Endothelial cell (in vitro differentiated cells): ENCODE measurements around the gene LRRC8A. TPM values are rescaled to one million over a fixed set of nuclear protein-coding genes. Genes with fewer than 3 reads are reported as not detected.

Experiments used
- DNase-seq: peaks from one replicate; pipeline ENCODE4 v3.0.0; 2021; ENCODE audit warnings: low spot score
- H3K27ac Mint-ChIP-seq: one replicate; pipeline ENCODE4 v1.8.0; 2021; ENCODE audit warnings: mixed read lengths, inconsistent platforms; ENCODE audit not compliant: unreplicated experiment
- H3K27me3 Mint-ChIP-seq: one replicate; pipeline ENCODE4 v1.8.0; 2021; ENCODE audit warnings: mild to moderate bottlenecking, moderate library complexity, mixed read lengths, inconsistent platforms; ENCODE audit not compliant: unreplicated experiment
- H3K36me3 Mint-ChIP-seq: one replicate; pipeline ENCODE4 v1.8.0; 2021; ENCODE audit warnings: mild to moderate bottlenecking, low read depth, mixed read lengths, inconsistent platforms; ENCODE audit not compliant: unreplicated experiment
- H3K4me1 Mint-ChIP-seq: one replicate; pipeline ENCODE4 v1.8.0; 2021; ENCODE audit warnings: mild to moderate bottlenecking, mixed read lengths, inconsistent platforms; ENCODE audit not compliant: unreplicated experiment
- H3K4me3 Mint-ChIP-seq: one replicate; pipeline ENCODE4 v1.8.0; 2021; ENCODE audit warnings: mild to moderate bottlenecking, mixed read lengths, inconsistent platforms; ENCODE audit not compliant: unreplicated experiment
- H3K9me3 Mint-ChIP-seq: one replicate; pipeline ENCODE4 v1.8.0; 2021; ENCODE audit warnings: mixed read lengths, inconsistent platforms; ENCODE audit not compliant: unreplicated experiment
- total RNA-seq: library from RNA; stranded (reverse); fragmentation: NEBNext Ultra II Directional; extraction: Animal tissue kit (Norgen Biotek cat#: 25700); gene quantifications from one replicate; pipeline ENCODE4 v1.2.1, GENCODE V29; 2021; ENCODE audit not compliant: unreplicated experiment
- TF ChIP-seq, protein P1 (sequence below): fragments of 200-600 bp; sonication (generic); IDR thresholded peaks from one replicate; pipeline ENCODE4 v1.5.0; 2021; ENCODE audit warnings: antibody characterized with exemption; ENCODE audit not compliant: unreplicated experiment

The LRRC8A gene
- total RNA-seq, 1 donor from 2014 or later = 54.3 TPM

DNA sequence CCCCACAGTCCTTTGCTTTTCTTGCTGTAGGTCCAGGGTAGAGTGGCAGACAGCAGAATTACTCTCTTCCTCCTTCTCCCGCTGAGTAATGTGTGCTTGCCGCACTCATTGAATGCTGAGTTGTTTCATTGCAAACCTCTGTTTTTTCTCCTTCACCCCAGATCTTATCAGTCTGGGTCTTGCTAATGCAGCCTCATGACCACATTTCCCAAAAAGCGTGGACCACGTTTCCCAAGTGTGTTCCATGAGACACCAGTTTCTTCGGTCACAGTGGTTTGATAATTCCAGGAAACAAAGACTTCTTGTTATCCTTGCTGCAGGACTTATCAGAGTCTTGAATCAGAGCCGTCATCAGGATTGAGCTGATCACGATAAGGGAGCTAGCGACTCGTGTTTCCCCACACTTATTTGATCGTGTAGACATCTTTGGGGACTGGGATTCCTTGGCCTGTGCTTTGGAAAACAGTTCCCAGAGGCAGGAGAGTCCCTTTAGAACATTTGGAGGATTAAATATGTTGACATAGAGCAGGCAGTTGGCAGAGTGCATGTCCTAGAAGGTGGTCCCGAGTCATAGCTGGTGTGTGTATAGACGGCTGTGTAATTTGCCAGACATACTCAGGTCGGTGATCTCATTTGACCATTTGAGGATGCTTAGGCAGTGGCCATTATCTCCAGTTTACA, 4.4 kb downstream of the LRRC8A start:
- TF ChIP-seq, protein P1, sequence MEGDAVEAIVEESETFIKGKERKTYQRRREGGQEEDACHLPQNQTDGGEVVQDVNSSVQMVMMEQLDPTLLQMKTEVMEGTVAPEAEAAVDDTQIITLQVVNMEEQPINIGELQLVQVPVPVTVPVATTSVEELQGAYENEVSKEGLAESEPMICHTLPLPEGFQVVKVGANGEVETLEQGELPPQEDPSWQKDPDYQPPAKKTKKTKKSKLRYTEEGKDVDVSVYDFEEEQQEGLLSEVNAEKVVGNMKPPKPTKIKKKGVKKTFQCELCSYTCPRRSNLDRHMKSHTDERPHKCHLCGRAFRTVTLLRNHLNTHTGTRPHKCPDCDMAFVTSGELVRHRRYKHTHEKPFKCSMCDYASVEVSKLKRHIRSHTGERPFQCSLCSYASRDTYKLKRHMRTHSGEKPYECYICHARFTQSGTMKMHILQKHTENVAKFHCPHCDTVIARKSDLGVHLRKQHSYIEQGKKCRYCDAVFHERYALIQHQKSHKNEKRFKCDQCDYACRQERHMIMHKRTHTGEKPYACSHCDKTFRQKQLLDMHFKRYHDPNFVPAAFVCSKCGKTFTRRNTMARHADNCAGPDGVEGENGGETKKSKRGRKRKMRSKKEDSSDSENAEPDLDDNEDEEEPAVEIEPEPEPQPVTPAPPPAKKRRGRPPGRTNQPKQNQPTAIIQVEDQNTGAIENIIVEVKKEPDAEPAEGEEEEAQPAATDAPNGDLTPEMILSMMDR = no peak
- DNase-seq = no peak
- Mint-ChIP-seq H3K4me1 (peaks cover 45% of the 10 kb centered on the region), H3K4me3 (peak overlapping the region; percentile 82), H3K36me3 (peaks cover 12% of the 10 kb centered on the region), H3K27me3 (peaks cover 8% of the 10 kb centered on the region), H3K27ac (peak overlapping the region; percentile 43), H3K9me3 (no peaks in the 10 kb centered on the region)

DNA sequence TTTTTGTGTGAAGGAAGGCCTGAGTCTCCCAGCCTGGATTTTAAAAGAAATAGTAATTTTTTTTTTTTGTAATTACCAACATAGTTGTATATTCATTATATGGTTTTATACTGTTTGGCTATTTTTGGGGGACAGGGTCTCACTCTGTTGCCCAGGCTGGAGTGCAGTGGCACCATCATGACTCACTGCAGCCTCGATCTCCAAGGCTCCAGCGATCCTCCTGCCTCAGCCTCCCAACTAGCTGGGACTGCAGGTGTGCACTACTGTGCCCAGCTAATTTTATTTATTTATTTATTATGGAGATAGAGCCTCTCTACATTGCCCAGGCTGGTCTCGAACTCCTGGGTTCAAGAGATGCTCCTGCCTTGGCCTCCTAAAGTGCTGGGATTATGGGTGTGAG, 5.1 kb downstream of the LRRC8A start:
- Mint-ChIP-seq H3K4me1 (peaks cover 41% of the 10 kb centered on the region), H3K36me3 (peaks cover 12% of the 10 kb centered on the region), H3K27ac (no peak overlapping the region)

DNA sequence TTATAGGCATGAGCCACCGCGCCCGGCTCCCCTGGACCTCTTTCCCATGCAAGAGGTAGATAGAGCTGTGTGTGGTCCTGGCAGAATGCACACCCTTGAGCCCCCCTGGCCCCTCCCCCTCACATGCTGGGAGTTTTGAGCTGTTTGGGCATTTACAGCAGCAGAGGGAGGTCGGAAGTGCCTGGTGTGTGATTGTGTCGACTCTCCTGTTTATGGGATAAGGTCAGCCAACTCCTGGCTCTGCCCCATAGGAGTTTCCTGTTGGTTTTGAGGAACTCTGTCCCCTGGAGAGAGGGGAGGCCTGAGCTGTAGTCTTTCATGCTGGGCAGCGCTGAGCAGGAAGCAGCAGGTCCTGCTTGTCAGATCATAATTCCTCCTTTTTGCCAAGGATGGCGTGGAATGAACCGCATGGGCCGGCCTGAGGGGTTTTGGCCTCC, 6.0 kb downstream of the LRRC8A start:
- peak overlapping the region; percentile 81 for H3K27ac Mint-ChIP-seq
- H3K36me3 Mint-ChIP-seq = peaks cover 12% of the 10 kb centered on the region
- DNase-seq = peak; percentile 25
- H3K4me3 Mint-ChIP-seq = peak overlapping the region; percentile 62
- H3K4me1 Mint-ChIP-seq = peaks cover 36% of the 10 kb centered on the region
- TF ChIP-seq, protein P1 = no peak
- no peaks in the 10 kb centered on the region for H3K9me3 Mint-ChIP-seq
- H3K27me3 Mint-ChIP-seq = peaks cover 8% of the 10 kb centered on the region

More for the DNA sequence above, 5.1 kb downstream of the LRRC8A start:
- Mint-ChIP-seq H3K27me3 (peaks cover 8% of the 10 kb centered on the region), H3K4me3 (no peak overlapping the region), H3K9me3 (no peaks in the 10 kb centered on the region)
- TF ChIP-seq, protein P1 = no peak
- no peak for DNase-seq

DNA sequence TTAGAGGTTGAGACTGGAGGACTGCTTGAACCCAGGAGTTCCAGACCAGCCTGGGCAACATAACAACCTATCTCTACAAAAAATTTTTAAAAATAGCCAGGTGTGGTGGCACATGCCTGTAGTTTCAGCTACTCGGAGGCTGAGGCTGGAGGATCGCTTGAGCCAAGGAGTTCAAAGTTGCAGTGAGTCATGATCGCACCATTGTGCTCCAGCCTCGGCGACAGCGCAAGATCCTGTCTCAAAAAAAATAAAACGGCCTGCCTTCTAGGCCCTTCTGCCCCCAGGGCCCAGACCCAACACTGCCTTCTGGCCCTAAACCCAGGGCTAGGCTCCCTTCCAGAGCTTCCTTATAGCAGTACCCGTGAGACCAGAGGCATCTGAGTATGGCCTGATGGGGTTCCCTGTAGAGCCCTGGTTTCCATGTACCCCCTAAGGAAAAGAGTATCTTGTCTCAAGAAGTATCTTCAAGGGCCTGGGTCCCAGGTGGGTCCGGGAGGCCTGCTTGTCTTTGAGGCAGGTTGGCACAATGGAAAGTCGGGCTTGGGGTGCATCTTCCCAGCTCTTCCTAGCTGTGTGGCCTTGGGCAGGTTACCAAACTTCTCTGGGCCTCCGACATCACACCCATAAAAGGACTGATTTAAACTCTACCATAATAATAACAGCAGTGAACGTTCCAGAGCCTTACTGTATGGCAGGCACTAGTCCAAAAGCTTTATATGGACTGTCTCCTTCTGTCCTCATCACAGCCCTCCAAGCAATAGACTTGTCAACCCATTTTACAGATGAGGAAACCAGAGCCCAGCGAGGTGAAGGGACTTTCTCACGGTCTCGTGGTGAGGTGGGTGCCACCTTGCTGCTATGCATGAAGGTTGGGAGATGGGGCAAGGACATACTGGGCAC, 9.6 kb downstream of the LRRC8A start:
- TF ChIP-seq, protein P1 = no peak
- Mint-ChIP-seq H3K4me3 (no peak overlapping the region), H3K27me3 (peaks cover 5% of the 10 kb centered on the region), H3K27ac (no peak overlapping the region), H3K36me3 (peaks cover 8% of the 10 kb centered on the region), H3K4me1 (peaks cover 13% of the 10 kb centered on the region), H3K9me3 (no peaks in the 10 kb centered on the region)
- DNase-seq = no peak
